Ovary (tissue), 9 donors: ENCODE results near the gene NGEF. TPM values are rescaled to one million over a fixed set of nuclear protein-coding genes. Genes with fewer than 3 reads are reported as not detected.

Experiments used
- DNase-seq, 5 donors: peaks; one replicate each; pipeline ENCODE4 v3.0.0-alpha.2; 2019 to 2020
- H3K27ac ChIP-seq, 2 donors: fragments of 200-600 bp; one replicate each; pipeline versions ENCODE4 v1.5.1 to v1.8.0; 2019 to 2022
- H3K27me3 ChIP-seq: fragments of 200-600 bp; one replicate; pipeline ENCODE4 v1.8.0; 2022
- H3K36me3 ChIP-seq: fragments of 200-600 bp; sonication (generic); one replicate; pipeline ENCODE4 v1.5.1; 2019
- H3K4me1 ChIP-seq: one replicate; pipeline ENCODE4 v1.8.1; 2013; ENCODE audit warnings: mild to moderate bottlenecking, moderate library complexity; ENCODE audit not compliant: insufficient read depth
- H3K4me3 ChIP-seq: fragments of 200-600 bp; sonication (generic); one replicate; pipeline ENCODE4 v1.5.1; 2017
- H3K9me3 ChIP-seq, 2 donors: fragments of 200-600 bp in 1 of 2; sonication (generic) in 1 of 2; one replicate each; pipeline versions ENCODE4 v1.5.1 to v1.8.1; 2013 to 2019; ENCODE audit warnings: mild to moderate bottlenecking in 1 of 2, moderate library complexity in 1 of 2
- EP300 ChIP-seq: sonication (generic); formaldehyde crosslinking; IDR thresholded peaks from one replicate; pipeline ENCODE4 v1.6.1; 2017; ENCODE audit warnings: antibody characterized with exemption
- POLR2A ChIP-seq: fragments of 450-650 bp; IDR thresholded peaks from one replicate; pipeline ENCODE4 v1.6.1; 2017; ENCODE audit warnings: antibody characterized with exemption, mild to moderate bottlenecking, moderate library complexity
- WGBS, 3 donors: extraction: QIAGEN DNeasy Blood & Tissue Kit in 1 of 3; methylation state at CpG; one replicate each; pipeline versions ENCODE4 v1.1.5 to v1.1.7; 2013 to 2017; 5-methylcytosine and 5-hydroxymethylcytosine counted together
- intact Hi-C, 4 donors: fragments of 100-400 bp; cut with DNase I; formaldehyde crosslinking; loops; one replicate each; pipeline versions ENCODE4 v1.11.0 to v1.15.1; 2022 to 2023
- polyA plus RNA-seq, 2 donors: library from polyadenylated mRNA; stranded (reverse); fragments of 200-250 nt in 1 of 2; fragments of 350-450 nt in 1 of 2; fragmentation: Illumina TruSeq in 1 of 2; extraction: RNeasy Lipid Tissue Mini Kit (QIAGEN cat#74804) in 1 of 2; gene quantifications; one replicate each; pipeline ENCODE4 v1.2.3, GENCODE V29; 2013 to 2014
- total RNA-seq, 7 donors: library from RNA; depleted of rRNA in 2 of 7; stranded (reverse); fragments of >200 nt in 2 of 7; fragmentation: NEBNext Ultra II Directional in 3 of 7; extraction: Animal tissue kit (Norgen Biotek cat#: 25700) in 3 of 7; gene quantifications; one replicate each; pipeline versions ENCODE4 v1.1.0 to v1.2.4, GENCODE V29; 2016 to 2023
- TF ChIP-seq, protein P1 (sequence below), 3 donors: fragments of 450-650 bp in 2 of 3; fragments of 200-600 bp in 1 of 3; IDR thresholded peaks; one replicate each; pipeline versions ENCODE4 v1.5.1 to v1.8.0; 2016 to 2022; ENCODE audit warnings: antibody characterized with exemption in 3 of 3, mild to moderate bottlenecking in 1 of 3
- donor health status: DM: no; HTN: no; CAD: no; lungs with moderate emphysema.
- donor health status: DM: no; HTN: no; CAD: no.
- donor health status: Bipolar disorder and iron deficiency.
- donor health status: DM: yes; HTN: yes; CAD: no.
- donor health status: DM: no; HTN: no; CAD: no.
- donor health status: DM: yes; HTN: yes; CAD: no.

The NGEF gene
- total and polyA plus RNA-seq, 9 donors = 0.18 to 3.1 (median 0.80) TPM

- 68 to 74% (median 70%) methylated on average over 26 to 28 of the region's 28 CpGs for WGBS, 3 donors
- no peak overlapping the region for H3K27ac ChIP-seq
- peaks cover 2% of the 10 kb centered on the region for H3K4me1 ChIP-seq
- DNase-seq = no peak
- no peak for TF ChIP-seq POLR2A
- no peak for TF ChIP-seq EP300
- TF ChIP-seq, protein P1, sequence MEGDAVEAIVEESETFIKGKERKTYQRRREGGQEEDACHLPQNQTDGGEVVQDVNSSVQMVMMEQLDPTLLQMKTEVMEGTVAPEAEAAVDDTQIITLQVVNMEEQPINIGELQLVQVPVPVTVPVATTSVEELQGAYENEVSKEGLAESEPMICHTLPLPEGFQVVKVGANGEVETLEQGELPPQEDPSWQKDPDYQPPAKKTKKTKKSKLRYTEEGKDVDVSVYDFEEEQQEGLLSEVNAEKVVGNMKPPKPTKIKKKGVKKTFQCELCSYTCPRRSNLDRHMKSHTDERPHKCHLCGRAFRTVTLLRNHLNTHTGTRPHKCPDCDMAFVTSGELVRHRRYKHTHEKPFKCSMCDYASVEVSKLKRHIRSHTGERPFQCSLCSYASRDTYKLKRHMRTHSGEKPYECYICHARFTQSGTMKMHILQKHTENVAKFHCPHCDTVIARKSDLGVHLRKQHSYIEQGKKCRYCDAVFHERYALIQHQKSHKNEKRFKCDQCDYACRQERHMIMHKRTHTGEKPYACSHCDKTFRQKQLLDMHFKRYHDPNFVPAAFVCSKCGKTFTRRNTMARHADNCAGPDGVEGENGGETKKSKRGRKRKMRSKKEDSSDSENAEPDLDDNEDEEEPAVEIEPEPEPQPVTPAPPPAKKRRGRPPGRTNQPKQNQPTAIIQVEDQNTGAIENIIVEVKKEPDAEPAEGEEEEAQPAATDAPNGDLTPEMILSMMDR (IDR thresholded peaks at IDR 0.05) = no peak
- no peaks in the 10 kb centered on the region for H3K36me3 ChIP-seq
- intact Hi-C loops = no loop called here
- H3K9me3 ChIP-seq = no peaks in the 10 kb centered on the region
- H3K27me3 ChIP-seq = no peaks in the 10 kb centered on the region
- H3K4me3 ChIP-seq = no peak overlapping the region
Measured at GRCh38 chr2:232901736-232902578, 111.1 kb downstream of the NGEF start.

DNA sequence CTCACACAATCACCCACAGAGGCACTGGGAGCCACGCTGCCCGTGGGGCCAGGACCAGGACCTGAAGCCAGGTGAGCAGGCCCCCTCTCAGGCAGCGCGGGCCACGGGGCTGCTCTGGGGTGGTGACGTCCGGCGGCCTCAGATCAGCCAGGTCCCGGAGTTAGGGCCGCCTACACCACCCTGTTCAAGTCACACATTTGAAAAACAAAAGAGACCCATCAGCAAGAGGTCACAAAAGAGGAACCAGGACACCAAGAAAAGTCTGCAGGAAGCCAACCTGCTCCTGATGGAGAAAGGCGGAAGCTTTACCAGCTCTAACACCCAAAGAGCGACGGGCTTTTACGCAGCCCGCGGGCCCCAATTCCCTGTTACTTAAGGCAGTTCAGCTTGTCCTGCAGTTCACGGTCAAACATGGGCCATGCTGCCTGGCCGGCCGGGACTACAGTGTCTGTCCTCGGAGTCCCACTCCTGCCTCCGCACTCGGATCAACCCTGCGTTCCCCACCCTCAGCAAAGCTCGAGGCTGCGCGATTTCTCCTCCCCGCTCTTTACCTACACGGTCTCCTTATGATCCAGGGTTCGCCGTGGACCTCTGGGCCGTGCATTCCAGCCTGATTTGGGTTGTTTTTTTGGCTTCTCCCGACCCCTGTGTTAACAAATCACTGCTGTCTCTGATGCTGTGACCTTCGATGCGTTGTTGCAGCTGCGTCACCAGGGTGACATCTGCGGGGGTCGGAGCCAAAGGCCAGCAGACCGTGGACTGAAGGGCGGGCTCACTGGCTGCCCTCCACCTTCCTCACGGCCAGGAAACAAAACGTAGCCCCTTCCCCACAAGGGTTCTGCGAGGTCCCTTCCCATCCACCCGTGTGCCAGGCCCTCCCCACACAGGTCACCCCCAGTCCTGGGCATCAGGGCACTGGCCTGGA is 112.0 kb downstream of the NGEF start:
- Histone ChIP-seq H3K4me3 (no peak overlapping the region), H3K9me3 (no peaks in the 10 kb centered on the region), H3K4me1 (peaks cover 2% of the 10 kb centered on the region), H3K36me3 (no peaks in the 10 kb centered on the region), H3K27me3 (no peaks in the 10 kb centered on the region), H3K27ac (no peak overlapping the region)
- TF ChIP-seq POLR2A (no peak), EP300 (no peak)
- TF ChIP-seq, protein P1 (IDR thresholded peaks at IDR 0.05) = no peak
- intact Hi-C loops = no loop called here
- 35 to 50% (median 47%) methylated on average over 43 of the region's 43 CpGs for WGBS, 3 donors
- no peak for DNase-seq

- intact Hi-C loops = no loop called here
- Histone ChIP-seq H3K27me3 (no peaks in the 10 kb centered on the region), H3K4me1 (peaks cover 2% of the 10 kb centered on the region), H3K27ac (no peak overlapping the region), H3K9me3 (no peaks in the 10 kb centered on the region), H3K36me3 (no peaks in the 10 kb centered on the region), H3K4me3 (no peak overlapping the region)
- TF ChIP-seq, protein P1 (IDR thresholded peaks at IDR 0.05) = no peak
- TF ChIP-seq POLR2A = no peak
- no peak for TF ChIP-seq EP300
- DNase-seq = peak in 1 of 5 donors; percentile 5
- WGBS, 3 donors = 60 to 68% (median 65%) methylated on average over 18 of the region's 18 CpGs
Measured at GRCh38 chr2:232898592-232899543, 114.2 kb downstream of the NGEF start.
